ENCODE results near the gene SPTLC3.

Gene SPTLC3

GRCh38 chr20:13205848-13206434 is 197.2 kb downstream of the SPTLC3 start:
- no peak for DNase-seq

DNA sequence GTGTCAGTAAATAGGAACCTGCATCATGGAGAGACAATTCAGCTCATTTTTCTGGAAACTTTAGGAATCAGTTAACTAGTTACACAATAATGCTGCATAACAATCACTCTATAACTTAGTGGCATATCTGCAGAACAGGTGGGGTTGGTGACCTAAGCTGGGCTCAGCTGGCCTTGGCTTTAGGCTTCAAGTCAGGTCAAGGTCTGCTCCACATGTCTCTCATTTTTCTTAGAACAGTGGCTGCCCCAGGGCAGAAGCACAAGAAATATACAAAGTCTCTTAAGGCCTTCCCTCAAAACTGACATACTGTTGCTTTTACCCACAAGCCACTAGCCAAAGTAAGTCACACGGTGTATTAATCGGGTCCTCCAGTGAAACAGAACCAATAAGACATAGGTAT is 198.2 kb downstream of the SPTLC3 start:
- DNase-seq: no peak

DNA sequence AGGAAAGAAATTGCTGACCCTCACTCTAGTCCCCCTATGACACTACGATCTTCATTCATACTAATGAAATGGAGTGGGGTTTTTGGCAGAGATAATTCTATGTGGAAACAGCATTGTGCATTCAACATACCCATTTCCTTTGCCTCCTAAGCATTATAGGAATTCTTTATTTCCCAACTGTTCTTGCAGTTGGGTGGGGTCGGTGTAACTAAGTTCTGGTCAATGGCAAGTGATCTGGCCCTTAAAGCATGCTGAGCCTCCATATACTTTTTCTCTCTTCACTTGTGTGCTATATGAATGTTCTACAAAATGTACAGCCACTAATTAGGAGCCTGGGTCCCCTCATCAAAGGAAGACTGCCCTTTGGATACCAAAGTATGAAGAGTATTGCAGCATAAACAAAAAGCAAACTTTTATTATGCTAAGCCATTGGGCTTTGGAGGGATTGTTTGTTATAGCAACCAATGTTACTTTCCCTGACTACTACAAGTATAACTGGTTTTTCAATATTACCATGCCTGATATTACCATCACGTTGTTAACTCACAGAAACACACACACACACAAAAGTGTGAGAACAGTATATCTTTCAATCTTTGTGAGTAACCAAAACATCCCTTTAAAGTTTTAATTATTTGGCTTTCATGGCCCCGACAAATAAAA is 203.3 kb downstream of the SPTLC3 start:
- DNase-seq: no peak

DNA sequence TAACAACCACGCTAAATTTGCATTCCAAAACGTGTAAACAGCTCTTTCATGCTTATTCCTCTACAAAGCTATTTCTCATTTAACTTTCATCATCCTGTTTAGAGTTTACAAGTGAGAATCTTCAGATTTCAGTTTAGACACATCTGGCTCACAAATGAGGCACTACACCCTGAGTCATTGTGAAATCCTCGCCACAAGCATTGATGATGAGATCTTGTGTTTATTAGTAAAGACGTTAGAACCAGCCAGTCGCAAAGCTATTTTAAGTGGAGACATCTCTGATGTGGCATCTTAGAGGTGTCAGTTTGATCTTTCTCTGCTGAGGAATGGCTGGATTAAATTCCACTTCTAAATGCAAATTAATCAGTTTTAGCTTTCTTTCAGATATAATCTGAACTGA is 204.0 kb downstream of the SPTLC3 start:
- no peak for DNase-seq

- DNase-seq: no peak
Measured at GRCh38 chr20:13213335-13213734, 204.6 kb downstream of the SPTLC3 start.

DNA sequence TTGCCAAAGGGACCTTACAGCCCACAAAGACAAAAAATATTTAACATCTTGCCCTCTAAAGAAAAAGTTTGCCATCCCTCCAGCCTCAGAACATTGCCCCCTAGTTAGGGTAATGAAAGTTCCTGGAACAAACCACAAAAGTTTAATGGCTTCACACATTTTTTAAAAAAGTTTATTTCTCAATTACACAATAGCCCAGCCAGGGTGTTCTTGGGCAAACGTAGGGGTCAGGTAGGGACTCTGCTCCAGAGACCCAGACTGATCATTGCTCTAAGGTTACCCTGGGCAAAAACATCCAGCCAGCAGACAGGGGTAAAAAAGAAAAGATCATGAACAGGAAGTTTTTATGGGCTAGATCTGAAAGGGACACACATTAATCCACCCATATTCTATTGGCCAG is 207.8 kb downstream of the SPTLC3 start:
- no peak for DNase-seq

All from GOT3 (cell line).